GM20000 (cell line): Measurements from ENCODE around the gene CHAC1.
"Not testable (repeated sequence)": the region's sequence is repeated elsewhere in the genome, so short reads cannot be mapped to it uniquely, and the experiment has no call there.

Experiments
- DNase-seq: peaks from one replicate; pipeline ENCODE4 v3.0.0; 2012; ENCODE audit warnings: low spot score
- TF ChIP-seq, protein P1 (sequence below): IDR thresholded peaks from 2 replicates; pipeline ENCODE4 v1.5.1; 2012; ENCODE audit warnings: mild to moderate bottlenecking, control low read depth; ENCODE audit errors: extremely low read depth, missing control alignments

CHAC1 gene

GRCh38 chr15:40949756-40950207 is 3.5 kb upstream of the CHAC1 start:
- TF ChIP-seq, protein P1, sequence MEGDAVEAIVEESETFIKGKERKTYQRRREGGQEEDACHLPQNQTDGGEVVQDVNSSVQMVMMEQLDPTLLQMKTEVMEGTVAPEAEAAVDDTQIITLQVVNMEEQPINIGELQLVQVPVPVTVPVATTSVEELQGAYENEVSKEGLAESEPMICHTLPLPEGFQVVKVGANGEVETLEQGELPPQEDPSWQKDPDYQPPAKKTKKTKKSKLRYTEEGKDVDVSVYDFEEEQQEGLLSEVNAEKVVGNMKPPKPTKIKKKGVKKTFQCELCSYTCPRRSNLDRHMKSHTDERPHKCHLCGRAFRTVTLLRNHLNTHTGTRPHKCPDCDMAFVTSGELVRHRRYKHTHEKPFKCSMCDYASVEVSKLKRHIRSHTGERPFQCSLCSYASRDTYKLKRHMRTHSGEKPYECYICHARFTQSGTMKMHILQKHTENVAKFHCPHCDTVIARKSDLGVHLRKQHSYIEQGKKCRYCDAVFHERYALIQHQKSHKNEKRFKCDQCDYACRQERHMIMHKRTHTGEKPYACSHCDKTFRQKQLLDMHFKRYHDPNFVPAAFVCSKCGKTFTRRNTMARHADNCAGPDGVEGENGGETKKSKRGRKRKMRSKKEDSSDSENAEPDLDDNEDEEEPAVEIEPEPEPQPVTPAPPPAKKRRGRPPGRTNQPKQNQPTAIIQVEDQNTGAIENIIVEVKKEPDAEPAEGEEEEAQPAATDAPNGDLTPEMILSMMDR: no peak
- no peak for DNase-seq

DNA sequence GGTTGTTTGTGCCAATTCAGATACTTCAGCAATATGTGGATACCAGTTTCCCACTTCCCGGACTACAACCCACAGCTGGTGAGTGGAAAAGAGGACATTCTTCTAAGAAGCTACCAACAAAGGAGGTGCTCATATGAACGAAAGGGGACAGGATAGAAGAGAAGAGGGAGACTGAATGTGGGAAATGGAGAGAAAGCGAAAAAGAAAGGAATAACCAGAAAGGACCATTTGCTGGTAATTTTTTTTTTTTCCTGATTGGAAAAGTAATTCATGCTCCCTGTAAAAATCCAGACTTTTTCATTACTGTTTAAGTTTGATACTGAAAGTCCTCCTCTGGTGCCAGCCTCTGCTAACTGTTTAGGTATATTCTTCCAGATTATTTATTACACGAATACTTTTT is 1.5 kb upstream of the CHAC1 start:
- DNase-seq: no peak
- TF ChIP-seq, protein P1: no peak

- TF ChIP-seq, protein P1: no peak
- DNase-seq: no peak
These were observed 870 bp upstream of the CHAC1 start for GRCh38 chr15:40952301-40952900.

DNA sequence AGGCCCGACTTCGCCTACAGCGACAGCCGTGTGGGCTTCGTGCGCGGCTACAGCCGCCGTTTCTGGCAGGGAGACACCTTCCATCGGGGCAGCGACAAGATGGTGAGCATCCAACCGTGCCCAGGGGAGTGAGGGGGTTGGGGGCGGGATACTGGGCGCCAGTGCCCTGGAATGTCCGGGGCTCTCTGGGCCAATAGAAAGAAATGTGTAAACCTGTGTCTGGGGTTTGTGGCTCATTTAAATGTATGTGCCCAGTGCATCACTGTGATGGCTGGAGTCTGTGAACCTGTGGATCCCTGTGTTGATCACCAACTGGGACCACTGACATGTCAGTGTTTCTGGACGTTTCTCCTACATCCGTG is 423 bp downstream of the CHAC1 start:
- DNase-seq: no peak
- TF ChIP-seq, protein P1: no peak

- DNase-seq: not testable (repeated sequence)
These were observed 1.0 kb downstream of the CHAC1 start for GRCh38 chr15:40954158-40954848.

GRCh38 chr15:40955141-40955903 is 2.1 kb downstream of the CHAC1 start:
- no peak for DNase-seq
- TF ChIP-seq, protein P1: no peak

GRCh38 chr15:40955930-40956540 is 2.8 kb downstream of the CHAC1 start:
- DNase-seq: no peak
- TF ChIP-seq, protein P1: no peak
